Trophoblast cell (in vitro differentiated cells and primary cell): ENCODE results near the gene GLT6D1.

Source experiments
- DNase-seq, 2 donors: peaks; one replicate each; pipeline ENCODE4 v3.0.0-alpha.2; 2016
- H2AFZ ChIP-seq: 2 replicates; pipeline ENCODE4 v1.6.1; 2013; ENCODE audit warnings: low read length, moderate library complexity, mild to moderate bottlenecking; ENCODE audit not compliant: insufficient read depth, poor library complexity
- H2AK5ac ChIP-seq: 2 replicates; pipeline ENCODE4 v1.6.1; 2013; ENCODE audit warnings: mild to moderate bottlenecking, low read length
- H2BK120ac ChIP-seq: 2 replicates; pipeline ENCODE4 v1.6.1; 2013; ENCODE audit warnings: low read length, mild to moderate bottlenecking, moderate library complexity; ENCODE audit not compliant: insufficient read depth, poor library complexity
- H2BK12ac ChIP-seq: 2 replicates; pipeline ENCODE4 v1.6.1; 2013; ENCODE audit warnings: mild to moderate bottlenecking, low read length, moderate library complexity
- H2BK5ac ChIP-seq: 2 replicates; pipeline ENCODE4 v1.6.1; 2013; ENCODE audit warnings: low read length, low read depth, moderate library complexity, mild to moderate bottlenecking; ENCODE audit not compliant: poor library complexity
- H3K14ac ChIP-seq: 2 replicates; pipeline ENCODE4 v1.6.1; 2013; ENCODE audit warnings: mild to moderate bottlenecking, low read length
- H3K18ac ChIP-seq: 2 replicates; pipeline ENCODE4 v1.6.1; 2013; ENCODE audit warnings: mild to moderate bottlenecking, low read length
- H3K23ac ChIP-seq: 2 replicates; pipeline ENCODE4 v1.6.1; 2013; ENCODE audit warnings: low read length
- H3K27ac ChIP-seq: 2 replicates; pipeline ENCODE4 v1.5.1; 2013; ENCODE audit warnings: low read depth, mild to moderate bottlenecking, inconsistent platforms, low read length, moderate library complexity
- H3K27me3 ChIP-seq: 2 replicates; pipeline ENCODE4 v1.6.1; 2013; ENCODE audit warnings: inconsistent platforms, mild to moderate bottlenecking, low read length, moderate library complexity; ENCODE audit not compliant: insufficient read depth
- H3K36me3 ChIP-seq, 2 experiments: 1 replicate in 1 of 2; 2 replicates in 1 of 2; pipeline ENCODE4 v1.6.1; 2013; ENCODE audit warnings: low read length in 2 of 2, mild to moderate bottlenecking in 2 of 2, moderate library complexity in 1 of 2; ENCODE audit not compliant: insufficient read depth in 2 of 2, control insufficient read depth in 1 of 2
- H3K4ac ChIP-seq: 2 replicates; pipeline ENCODE4 v1.6.1; 2013; ENCODE audit warnings: low read depth, mild to moderate bottlenecking, low read length, moderate library complexity
- H3K4me1 ChIP-seq, 2 experiments: 1 replicate in 1 of 2; 2 replicates in 1 of 2; pipeline ENCODE4 v1.6.1; 2013; ENCODE audit warnings: low read length in 2 of 2, mild to moderate bottlenecking in 2 of 2, moderate library complexity in 1 of 2; ENCODE audit not compliant: insufficient read depth in 2 of 2, control insufficient read depth in 1 of 2
- H3K4me2 ChIP-seq: 2 replicates; pipeline ENCODE4 v1.6.1; 2013; ENCODE audit warnings: inconsistent platforms, mild to moderate bottlenecking, low read length, moderate library complexity
- H3K4me3 ChIP-seq: 2 replicates; pipeline ENCODE4 v1.5.1; 2013; ENCODE audit warnings: mild to moderate bottlenecking, low read depth, low read length, inconsistent platforms
- H3K79me1 ChIP-seq: one replicate; pipeline ENCODE4 v1.6.1; 2013; ENCODE audit warnings: low read length
- H3K79me2 ChIP-seq: 2 replicates; pipeline ENCODE4 v1.6.1; 2013; ENCODE audit warnings: low read length, mild to moderate bottlenecking; ENCODE audit not compliant: control insufficient read depth, insufficient read depth, poor library complexity
- H3K9ac ChIP-seq: 2 replicates; pipeline ENCODE4 v1.6.1; 2013; ENCODE audit warnings: mild to moderate bottlenecking, low read length
- H3K9me3 ChIP-seq: 2 replicates; pipeline ENCODE4 v1.6.1; 2013; ENCODE audit warnings: low read depth, mild to moderate bottlenecking, control low read depth, inconsistent platforms, low read length; ENCODE audit not compliant: insufficient read depth
- H4K12ac ChIP-seq: 2 replicates; pipeline ENCODE4 v1.6.1; 2013; ENCODE audit warnings: low read depth, mild to moderate bottlenecking, low read length, moderate library complexity
- H4K8ac ChIP-seq: 2 replicates; pipeline ENCODE4 v1.6.1; 2013; ENCODE audit warnings: low read depth, mild to moderate bottlenecking, low read length, moderate library complexity
- H4K91ac ChIP-seq: one replicate; pipeline ENCODE4 v1.6.1; 2013; ENCODE audit warnings: low read depth, mild to moderate bottlenecking, low read length, moderate library complexity
- WGBS: extraction: QIAGEN DNeasy Blood & Tissue Kit; methylation state at CpG from one replicate; pipeline ENCODE4 v1.1.7; 2013; ENCODE audit warnings: missing lambda C conversion rate; ENCODE audit not compliant: insufficient read length, insufficient coverage; ENCODE audit errors: extremely low coverage; 5-methylcytosine and 5-hydroxymethylcytosine counted together

Gene GLT6D1

DNA sequence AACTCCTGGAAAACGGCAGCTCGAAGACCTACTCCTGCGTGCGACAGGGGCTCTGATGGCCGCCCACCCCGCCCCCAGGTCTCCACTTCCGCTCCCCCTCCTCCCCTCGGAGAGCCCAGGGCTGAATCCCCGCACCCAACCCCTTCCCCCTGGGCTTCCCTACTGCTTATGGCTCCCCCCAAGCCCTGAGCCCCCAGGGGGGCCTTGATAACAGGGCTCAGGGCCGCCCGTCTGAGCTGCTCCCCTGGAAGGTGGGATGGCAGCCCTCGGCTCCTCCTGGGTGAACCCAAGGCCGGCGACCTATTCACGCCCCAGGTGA is 30.4 kb downstream of the GLT6D1 start:
- no peaks in the 10 kb centered on the region for H3K79me1 ChIP-seq
- no peak overlapping the region for H3K27ac ChIP-seq
- DNase-seq: no peak
- no CpG with 5 or more reads among the region's 15 CpGs for WGBS
- H2BK5ac ChIP-seq: no peak overlapping the region
- no peak overlapping the region for H2AK5ac ChIP-seq
- no peak overlapping the region for H3K18ac ChIP-seq
- H2BK120ac ChIP-seq: no peak overlapping the region
- no peak overlapping the region for H3K14ac ChIP-seq
- H3K23ac ChIP-seq: no peak overlapping the region
- no peaks in the 10 kb centered on the region for H3K27me3 ChIP-seq
- H3K4me3 ChIP-seq: no peak overlapping the region
- H3K4me1 ChIP-seq: no peaks in the 10 kb centered on the region
- no peak overlapping the region for H3K4ac ChIP-seq
- no peak overlapping the region for H2AFZ ChIP-seq
- peaks cover 11% of the 10 kb centered on the region for H3K9me3 ChIP-seq
- H2BK12ac ChIP-seq: no peak overlapping the region
- H3K79me2 ChIP-seq: no peaks in the 10 kb centered on the region
- no peak overlapping the region for H3K4me2 ChIP-seq
- no peak overlapping the region for H4K12ac ChIP-seq
- H4K91ac ChIP-seq: no peak overlapping the region
- H3K9ac ChIP-seq: no peak overlapping the region
- no peak overlapping the region for H4K8ac ChIP-seq
- no peaks in the 10 kb centered on the region for H3K36me3 ChIP-seq

DNA sequence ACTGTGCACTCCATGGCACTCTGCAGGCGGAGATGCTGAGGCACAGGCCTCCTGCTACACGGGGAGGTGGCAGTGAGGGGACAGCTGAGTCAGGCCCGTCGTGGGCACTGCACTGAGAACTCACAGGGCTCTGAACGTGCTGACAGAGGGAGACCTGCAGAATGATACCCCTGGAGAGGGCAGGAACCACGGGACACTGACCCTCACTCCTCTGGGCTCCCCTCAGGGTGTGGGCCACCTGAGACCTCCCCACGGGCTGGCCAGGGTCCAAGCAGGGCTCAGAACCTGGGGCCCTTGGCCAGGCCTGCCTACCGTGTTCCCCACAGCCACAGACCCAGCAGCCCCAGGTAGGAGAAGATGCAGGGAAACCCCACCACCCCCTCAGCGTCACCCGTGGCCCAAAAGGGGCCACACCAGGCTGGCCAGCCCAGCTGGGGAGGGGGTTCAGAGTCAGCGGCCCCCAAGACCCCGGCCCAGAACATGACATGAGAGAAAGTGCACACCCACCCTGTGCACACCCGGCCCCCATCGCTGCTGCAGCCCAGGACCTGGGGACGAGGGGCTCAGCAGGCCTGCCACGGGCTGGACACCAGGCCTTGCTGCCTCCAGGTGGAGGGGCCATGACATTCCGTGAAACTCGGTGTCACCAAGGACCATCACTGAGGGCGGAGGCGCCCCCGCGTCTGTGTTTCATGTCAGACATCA is 30.9 kb downstream of the GLT6D1 start:
- H3K9ac ChIP-seq: no peak overlapping the region
- DNase-seq: no peak
- WGBS: no CpG with 5 or more reads among the region's 22 CpGs
- H3K23ac ChIP-seq: no peak overlapping the region
- H4K8ac ChIP-seq: no peak overlapping the region
- no peak overlapping the region for H2AK5ac ChIP-seq
- H3K18ac ChIP-seq: no peak overlapping the region
- H3K14ac ChIP-seq: no peak overlapping the region
- H3K79me2 ChIP-seq: no peaks in the 10 kb centered on the region
- no peak overlapping the region for H2AFZ ChIP-seq
- peaks cover 11% of the 10 kb centered on the region for H3K9me3 ChIP-seq
- no peaks in the 10 kb centered on the region for H3K36me3 ChIP-seq
- H3K4me3 ChIP-seq: no peak overlapping the region
- H2BK5ac ChIP-seq: no peak overlapping the region
- H2BK12ac ChIP-seq: no peak overlapping the region
- no peak overlapping the region for H3K4me2 ChIP-seq
- no peak overlapping the region for H2BK120ac ChIP-seq
- H3K4me1 ChIP-seq: no peaks in the 10 kb centered on the region
- H3K4ac ChIP-seq: no peak overlapping the region
- H3K27ac ChIP-seq: no peak overlapping the region
- no peaks in the 10 kb centered on the region for H3K27me3 ChIP-seq
- no peak overlapping the region for H4K91ac ChIP-seq
- no peaks in the 10 kb centered on the region for H3K79me1 ChIP-seq
- no peak overlapping the region for H4K12ac ChIP-seq

DNA sequence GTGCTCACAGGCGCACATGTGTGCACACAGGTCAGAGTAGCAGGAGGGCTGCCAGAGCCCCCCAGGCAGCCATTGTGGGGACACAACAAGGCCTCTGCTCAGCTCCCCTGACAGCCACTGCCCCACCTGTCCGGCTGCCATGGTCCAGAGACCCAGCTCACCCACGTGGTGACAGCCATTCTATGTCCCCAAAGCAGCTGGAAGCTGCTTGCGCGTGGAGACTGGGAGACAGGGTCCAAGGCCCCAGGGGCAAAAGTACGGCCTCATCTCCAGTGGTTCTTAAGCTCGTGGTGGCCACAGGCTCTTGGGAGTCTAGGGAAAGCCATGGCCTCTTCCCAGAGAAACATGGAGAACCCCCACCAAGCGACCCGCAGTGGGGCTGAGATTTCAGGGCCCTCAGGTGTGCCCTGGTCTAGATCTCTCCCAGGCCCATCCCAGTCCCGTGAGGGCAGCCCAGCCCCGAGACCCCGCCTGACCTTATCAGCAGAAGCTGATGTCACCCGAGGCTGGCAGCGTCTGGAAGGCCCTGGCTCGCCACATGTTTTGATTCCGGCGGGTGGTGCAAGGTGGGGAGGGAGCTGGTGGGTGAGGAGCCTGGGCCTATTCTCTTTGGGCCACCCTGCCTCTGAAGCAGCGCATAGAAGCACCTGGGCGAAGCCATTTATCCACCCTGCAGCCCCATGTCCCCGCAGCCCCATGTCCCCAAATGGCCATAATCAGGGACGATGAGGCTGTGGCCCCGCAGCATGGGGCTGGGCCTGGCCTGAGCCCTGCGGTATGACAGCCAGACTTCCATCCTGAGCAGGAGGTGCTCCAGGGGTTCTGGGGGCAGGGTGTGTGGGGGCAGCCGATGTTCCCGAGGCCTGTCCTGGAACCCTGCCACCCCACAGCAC is 31.7 kb downstream of the GLT6D1 start:
- Histone ChIP-seq H3K79me1 (no peaks in the 10 kb centered on the region), H3K27me3 (no peaks in the 10 kb centered on the region), H2AFZ (no peak overlapping the region), H3K36me3 (no peaks in the 10 kb centered on the region), H3K4me1 (no peaks in the 10 kb centered on the region), H3K4me2 (no peak overlapping the region), H3K9ac (no peak overlapping the region), H3K4ac (no peak overlapping the region), H2BK120ac (no peak overlapping the region), H3K79me2 (no peaks in the 10 kb centered on the region), H3K9me3 (peaks cover 11% of the 10 kb centered on the region), H4K91ac (no peak overlapping the region), H2BK5ac (no peak overlapping the region), H3K23ac (no peak overlapping the region), H3K18ac (no peak overlapping the region), H2AK5ac (no peak overlapping the region), H4K8ac (no peak overlapping the region), H3K14ac (no peak overlapping the region), H3K4me3 (no peak overlapping the region), H4K12ac (no peak overlapping the region), H2BK12ac (no peak overlapping the region), H3K27ac (no peak overlapping the region)
- no peak for DNase-seq
- no CpG with 5 or more reads among the region's 25 CpGs for WGBS

DNA sequence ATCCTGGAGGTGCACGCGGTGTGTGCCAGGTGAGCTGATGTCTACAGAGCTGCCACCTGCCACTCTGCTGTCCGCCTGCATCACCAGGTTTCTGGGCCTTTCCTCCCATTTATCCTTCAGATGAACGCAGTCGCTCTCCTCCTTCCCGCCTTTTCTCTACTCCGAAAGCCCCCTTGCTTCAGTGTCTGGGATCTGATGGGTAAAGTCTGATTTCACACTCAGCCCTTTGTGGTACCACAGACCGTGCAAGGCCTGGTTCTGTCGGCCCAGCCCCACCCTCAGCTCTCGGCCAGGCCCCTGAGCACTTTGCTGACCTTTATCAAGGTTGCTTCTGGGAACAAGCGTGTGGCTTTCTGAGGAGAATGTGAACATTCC is 32.5 kb downstream of the GLT6D1 start:
- Histone ChIP-seq H3K23ac (no peak overlapping the region), H2AFZ (no peak overlapping the region), H4K12ac (no peak overlapping the region), H2AK5ac (no peak overlapping the region), H3K14ac (no peak overlapping the region), H3K4me2 (no peak overlapping the region), H4K8ac (no peak overlapping the region), H3K79me2 (no peaks in the 10 kb centered on the region), H3K79me1 (no peaks in the 10 kb centered on the region), H2BK5ac (no peak overlapping the region), H3K4me3 (no peak overlapping the region), H3K4me1 (no peaks in the 10 kb centered on the region), H2BK12ac (no peak overlapping the region), H3K4ac (no peak overlapping the region), H3K9ac (no peak overlapping the region), H3K36me3 (no peaks in the 10 kb centered on the region), H3K9me3 (peaks cover 10% of the 10 kb centered on the region), H3K18ac (no peak overlapping the region), H3K27ac (no peak overlapping the region), H4K91ac (no peak overlapping the region), H2BK120ac (no peak overlapping the region), H3K27me3 (no peaks in the 10 kb centered on the region)
- no CpG with 5 or more reads among the region's 11 CpGs for WGBS
- DNase-seq: no peak
